ENCODE measurements around the gene FBXL7.
"Not testable (repeated sequence)": the region's sequence is repeated elsewhere in the genome, so short reads cannot be mapped to it uniquely, and the experiment has no call there.

Gene FBXL7

DNA sequence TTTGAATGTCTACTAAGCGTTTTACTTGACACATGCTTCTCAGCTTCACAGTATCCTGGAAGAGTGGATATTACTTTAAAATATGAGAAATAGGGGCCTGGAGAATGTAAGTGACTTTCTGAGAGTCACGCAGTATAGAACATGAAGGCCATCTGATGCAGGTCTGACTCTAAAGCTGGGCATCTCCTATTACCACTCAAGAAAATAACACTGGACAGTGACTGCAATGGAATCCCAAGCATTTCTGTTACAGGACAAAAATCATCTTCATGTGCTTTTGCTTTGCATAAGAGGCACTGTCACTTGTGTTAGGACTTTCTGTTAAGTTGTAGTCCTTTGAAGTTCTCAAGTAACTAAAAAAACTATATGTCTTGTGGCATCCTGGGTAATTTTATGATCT, 335.5 kb downstream of the FBXL7 start:
- no peak for DNase-seq

DNA sequence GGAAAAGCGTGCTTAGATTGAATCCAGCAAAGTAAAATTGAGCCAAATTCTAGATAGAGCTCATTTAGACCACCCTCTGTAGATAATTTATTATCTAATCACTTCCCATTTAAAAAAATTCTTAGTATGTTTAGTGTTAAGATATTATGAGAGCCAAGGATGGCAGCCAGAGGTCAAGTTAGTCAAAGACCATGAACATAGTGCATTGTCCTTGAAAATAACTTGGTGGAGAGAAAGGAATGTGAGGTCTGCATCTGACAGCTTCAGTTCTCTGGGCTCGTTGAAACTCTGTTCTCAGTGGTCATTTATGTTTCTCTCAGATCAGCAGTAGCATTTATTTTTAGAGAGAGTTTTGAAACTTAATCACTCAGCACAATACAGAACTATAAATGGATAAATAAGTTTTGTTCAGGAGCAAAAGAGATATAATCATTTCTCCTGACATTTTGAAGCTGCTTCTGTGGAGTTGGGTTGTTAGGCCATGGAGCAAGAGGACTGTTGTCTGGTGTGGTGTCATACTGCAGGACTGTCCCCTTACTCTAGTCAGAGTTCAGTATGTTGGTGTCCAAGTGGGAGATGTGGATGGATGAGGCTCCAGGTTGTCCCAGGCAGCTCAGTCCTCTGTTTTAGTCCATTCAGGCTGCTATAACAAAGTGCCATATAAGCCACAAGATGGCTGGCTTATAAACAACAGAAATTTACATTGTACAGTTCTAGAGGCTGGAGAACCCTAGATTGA, 337.7 kb downstream of the FBXL7 start:
- no peak for DNase-seq

DNA sequence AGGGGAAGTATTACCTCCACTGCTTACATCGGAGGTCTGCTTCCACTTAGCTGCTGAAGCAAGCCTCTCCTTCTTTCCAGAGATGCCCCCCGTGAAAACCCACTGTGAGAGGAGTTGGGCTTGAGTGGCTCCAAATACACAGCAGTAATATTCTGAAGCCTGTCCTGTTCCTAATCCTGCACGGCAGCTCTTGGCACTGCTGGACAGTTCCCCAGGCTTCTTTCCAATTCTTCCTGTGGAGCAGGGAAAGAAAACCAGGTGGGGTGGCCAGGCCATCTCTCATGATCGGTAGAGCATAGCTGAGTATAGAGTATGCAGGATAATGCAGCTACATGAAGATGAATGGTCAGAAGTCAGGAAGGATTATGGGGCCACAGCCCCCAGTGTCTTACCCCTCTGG, 344.3 kb downstream of the FBXL7 start:
- no peak for DNase-seq

DNA sequence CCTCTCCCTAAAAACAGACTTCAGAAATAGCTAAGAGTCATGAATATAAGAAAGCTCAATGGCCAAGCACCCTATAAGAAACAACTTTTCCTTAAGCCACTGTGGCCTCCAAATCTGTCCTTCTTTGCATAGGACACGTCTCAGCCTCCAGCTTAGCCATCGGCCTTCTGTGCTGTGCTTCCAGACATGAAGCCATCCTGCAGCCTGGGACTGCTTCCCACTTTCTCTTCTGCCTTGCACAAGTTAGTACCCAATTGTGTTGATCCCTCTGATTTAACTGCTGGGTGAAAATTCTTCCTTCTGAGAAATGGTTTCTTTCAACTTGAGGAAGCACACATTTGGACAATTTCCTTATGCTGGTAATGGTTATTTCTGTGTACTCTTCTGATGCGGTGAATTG, 344.9 kb downstream of the FBXL7 start:
- no peak for DNase-seq

DNA sequence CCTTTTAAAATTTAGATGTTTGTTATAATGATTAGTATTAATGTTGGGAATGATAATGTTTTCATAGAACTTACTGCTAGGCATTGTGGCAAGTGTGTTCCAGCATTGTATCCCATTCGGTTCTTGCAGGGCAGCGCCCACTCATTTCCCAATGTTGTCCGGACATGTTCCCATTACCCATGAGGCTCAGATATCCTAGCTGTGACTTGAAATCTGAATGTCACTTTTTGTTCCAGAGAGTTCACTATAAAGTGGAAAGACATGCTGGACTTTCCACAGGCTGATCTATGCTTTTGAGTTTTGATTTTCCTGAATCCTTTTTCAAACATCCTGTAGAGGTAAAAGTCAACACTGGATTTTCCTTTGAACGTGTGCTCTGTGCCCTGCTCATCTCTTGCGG, 350.6 kb downstream of the FBXL7 start:
- no peak for DNase-seq

DNA sequence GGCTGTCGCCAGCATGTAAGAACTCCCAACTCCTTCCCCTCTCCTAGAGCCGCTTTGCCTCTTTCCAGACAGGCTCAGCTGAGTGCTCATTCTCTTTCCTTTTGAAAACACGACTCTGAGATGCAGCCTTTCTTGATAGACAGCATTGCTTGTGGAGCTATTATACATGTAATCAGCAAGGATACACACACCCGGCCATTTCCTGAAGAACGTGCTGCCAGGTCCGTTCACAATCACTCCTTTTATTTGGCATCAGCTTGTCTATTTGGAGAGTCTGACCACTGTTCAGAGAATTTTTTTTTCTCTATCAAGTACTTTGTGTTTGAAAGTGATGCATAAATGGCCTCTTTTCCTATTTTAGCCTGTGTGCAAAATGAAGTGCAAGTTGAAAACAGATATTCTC, 351.0 kb downstream of the FBXL7 start:
- no peak for DNase-seq

DNA sequence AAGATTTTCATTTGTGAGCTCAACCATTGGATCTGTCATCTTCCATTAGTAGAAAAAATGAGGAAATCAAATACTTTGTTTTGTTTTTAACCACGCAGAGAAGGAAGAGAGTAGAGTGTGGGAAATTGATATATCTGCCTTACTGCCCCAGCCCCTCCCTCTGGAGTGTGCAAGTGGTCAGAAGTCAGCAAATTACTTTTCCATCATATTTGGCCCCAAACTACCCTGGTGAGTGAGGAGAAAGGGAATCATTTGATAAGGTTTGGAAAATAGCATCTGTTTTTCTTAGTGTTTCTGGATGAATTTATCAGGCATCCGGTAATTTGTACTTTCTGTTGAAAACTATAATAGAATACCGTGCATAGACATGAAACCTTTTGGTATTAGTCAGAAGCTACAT, 352.2 kb downstream of the FBXL7 start:
- no peak for DNase-seq

DNA sequence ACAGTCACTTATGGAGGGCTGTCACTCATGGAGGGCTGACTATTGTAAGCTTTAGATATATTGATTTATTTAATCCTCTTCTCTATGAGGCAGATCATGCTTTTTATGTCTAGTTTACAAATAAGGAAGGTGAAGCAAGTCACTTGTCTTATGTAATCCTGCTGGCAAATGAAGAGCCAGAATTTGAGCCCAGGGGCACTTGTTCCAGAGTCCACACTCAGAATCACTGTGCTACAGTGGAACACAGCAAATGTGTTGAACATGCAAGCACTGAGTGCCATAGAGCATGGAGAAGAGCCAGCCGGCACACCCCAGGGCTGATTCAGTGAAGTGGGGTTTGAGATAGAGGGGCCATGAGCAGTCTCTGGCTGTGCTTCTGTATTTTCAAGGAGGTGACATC, 353.0 kb downstream of the FBXL7 start:
- DNase-seq = no peak

DNA sequence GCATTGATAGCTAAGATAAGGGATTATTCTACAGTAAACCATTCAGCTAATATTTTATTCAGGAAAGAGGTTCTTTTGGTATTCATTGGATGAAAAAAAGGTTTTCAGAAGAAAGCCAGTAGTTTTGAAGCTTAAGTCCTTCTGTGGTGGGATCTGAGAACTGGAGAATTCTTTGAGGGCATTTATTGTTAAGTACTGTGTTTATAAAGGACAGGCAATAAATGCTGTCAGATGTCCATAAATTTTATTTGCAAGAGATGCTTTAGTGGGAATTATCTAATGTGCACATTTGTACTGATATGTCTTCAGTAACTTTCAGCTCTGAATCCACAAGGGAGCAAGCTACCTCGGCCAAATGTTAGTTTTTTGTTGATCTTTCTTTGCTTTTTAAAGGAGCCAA, 358.3 kb downstream of the FBXL7 start:
- DNase-seq = no peak

DNA sequence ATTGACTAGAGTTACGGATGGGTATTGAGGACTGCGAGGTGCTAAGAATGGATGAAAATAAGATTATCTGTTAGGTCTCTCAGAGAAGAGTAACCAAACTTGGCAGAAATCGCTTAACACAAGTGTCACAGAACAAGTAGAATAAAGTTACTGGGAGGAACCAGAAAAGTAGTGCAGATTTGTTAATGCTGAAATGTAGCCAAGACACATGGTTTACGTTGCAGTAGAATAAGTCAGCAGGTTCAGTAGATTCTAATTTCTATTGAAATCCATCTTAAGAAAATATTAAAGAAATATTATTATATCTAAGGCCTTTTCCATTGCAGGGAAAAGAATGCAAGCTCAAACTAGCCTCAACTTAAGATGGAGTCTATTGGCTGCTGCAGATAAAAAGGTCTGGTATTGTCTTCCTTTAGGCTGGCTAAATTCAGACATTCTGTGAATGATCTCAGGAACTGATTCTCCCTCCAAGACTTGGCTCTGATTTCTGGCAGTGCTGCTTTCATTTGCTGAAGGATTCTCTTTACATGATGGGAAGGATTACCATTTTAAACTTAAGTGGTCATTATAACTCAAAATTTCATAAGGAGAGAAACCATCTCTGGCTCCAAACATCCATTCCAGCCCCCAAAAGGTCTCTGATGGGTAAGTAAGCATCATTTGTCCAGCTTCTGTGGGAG, 364.7 kb downstream of the FBXL7 start:
- no peak for DNase-seq

DNA sequence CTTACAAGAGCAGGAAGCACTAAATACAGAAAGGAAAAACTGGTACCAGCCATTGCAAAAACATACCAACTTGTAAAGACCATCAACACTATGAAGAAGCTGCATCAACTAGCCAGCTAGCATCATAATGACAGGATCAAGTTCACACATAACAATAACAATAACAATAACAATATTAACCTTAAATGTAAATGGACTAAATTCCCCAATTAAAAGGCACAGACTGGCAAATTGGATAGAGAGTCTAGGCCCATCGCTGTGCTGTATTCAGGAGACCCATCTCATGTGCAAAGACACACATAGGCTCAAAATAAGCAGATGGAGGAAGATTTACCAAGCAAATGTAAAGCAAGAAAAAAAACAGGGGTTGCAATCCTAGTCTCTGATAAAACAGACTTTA, 372.3 kb downstream of the FBXL7 start:
- DNase-seq = not testable (repeated sequence)

DNA sequence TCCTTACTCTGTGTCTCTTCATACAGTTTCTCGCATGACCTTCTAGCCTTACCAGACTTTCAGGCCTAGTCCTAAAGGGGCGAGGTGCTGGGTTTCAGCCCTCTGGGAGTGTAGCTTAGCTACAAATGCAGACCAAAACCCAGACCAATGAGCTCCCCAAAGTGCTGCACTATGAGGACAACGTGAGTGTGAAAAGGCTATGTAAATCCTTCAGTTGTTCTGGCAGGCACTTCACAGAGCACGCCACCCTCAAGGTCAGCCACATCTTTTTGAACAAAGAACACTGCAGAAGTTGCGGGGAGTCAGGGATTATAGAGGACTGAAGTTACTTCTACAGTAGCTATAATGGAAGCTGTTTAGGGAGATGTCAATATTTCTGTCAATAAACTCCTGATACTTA, 377.9 kb downstream of the FBXL7 start:
- DNase-seq = no peak

DNA sequence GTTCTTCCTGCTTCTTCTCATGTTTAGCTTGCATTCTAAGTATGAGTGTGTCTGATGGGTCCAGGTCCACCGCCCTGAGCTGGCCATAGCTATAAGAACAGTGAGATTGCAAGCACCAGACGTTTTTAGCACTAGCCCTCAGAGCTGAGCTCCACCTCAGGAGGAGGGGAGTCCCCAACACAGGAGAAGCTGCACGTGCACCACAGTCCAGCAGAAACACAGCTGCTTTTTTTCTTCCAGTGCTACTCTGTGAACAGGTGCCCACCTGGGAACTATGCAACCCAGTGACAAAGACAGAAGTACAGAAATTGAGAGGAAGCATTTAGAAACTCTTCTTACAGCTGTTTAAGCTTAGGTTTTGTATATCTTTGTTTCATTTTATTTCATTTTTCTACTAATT, 380.2 kb downstream of the FBXL7 start:
- DNase-seq = no peak

DNA sequence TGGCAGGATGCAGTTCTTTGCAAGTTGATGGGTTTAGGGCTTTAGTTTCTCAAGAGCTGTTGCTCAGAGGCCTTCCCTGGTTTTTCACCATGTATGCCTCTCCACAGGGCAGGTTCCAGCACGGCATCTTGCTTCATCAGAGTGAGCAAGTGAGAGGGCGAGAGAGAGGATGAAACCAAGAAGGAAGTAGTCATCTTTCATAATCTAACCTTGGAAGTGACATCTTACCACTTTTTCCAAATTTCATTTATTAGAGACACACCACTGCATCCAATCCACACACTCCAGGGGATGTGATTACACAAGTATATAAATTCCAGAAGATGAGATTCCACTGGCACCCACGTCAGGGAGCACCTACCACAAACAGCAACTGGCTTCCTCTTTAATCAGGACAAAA, 385.2 kb downstream of the FBXL7 start:
- no peak for DNase-seq

DNA sequence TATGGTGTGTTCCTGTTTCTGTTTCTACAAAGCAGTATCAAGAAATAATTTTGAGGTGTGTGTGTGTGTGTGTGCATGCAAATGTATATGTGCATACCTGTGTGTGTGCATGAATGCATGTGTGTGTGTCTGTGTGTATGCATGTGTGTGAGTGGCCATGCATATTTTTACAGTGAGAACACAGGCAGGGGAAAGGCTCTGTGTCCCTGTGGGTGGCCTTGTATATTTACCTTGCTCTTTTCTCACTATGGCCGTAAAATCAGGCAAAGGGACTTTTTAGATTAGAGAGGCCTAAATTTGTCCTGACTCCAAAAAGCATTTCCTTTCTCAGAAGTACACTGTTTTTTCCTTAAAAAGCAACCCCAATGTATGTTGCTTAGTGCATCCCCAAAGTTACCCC, 386.2 kb downstream of the FBXL7 start:
- no peak for DNase-seq

DNA sequence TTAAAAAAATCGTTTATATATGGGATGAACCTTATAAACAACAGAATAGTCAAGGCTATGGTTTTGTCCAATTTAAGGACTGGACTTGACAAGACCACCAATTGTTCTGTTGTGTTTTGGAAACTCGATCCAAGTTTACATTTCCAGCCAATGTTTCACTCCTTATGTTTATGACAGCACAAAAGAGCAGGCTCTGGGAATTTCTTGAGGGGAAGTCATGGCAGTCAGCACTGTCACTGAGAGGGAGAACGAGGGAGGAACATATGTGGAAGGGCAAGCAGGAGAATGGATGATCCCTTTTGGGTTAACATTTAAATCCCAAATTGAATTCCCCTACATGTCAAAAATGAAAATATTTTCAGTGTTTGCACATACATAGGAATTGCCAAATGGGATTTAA, 387.1 kb downstream of the FBXL7 start:
- no peak for DNase-seq

DNA sequence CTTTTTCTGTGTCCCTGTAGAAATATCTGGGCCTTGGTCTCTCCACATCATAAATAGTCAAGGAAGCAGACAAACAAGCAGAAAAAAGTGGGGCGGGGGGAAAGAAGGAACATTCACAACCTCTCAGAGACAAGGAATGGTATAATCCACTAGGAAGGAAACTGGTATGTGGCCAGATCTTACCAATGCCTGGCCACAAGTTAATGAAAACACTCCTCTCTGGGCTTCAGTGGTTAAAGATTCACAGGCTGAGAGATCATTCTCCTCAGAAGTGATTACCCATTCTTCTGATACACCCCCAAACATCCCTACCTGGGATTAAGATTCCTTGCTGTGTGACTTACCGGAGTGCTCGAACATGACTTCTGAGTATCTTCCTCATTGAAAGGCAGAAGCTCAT, 389.0 kb downstream of the FBXL7 start:
- DNase-seq = no peak

DNA sequence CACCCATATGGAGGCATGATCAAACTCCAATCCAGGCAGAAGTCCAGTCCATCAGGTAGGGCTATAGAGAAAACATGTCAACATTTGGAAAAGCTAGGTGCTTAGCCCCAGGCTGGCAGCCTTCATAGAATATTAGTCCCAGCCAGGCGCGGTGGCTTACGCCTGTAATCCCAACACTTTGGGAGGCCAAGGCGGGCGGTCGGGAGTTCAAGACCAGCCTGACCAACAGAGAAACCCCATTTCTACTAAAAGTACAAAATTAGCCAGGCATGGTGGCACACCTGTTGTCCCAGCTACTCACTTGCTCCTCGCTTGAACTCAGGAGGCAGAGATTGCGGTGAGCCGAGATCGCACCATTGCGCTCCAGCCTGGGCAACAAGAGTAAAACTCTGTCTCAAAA, 393.9 kb downstream of the FBXL7 start:
- no peak for DNase-seq

DNA sequence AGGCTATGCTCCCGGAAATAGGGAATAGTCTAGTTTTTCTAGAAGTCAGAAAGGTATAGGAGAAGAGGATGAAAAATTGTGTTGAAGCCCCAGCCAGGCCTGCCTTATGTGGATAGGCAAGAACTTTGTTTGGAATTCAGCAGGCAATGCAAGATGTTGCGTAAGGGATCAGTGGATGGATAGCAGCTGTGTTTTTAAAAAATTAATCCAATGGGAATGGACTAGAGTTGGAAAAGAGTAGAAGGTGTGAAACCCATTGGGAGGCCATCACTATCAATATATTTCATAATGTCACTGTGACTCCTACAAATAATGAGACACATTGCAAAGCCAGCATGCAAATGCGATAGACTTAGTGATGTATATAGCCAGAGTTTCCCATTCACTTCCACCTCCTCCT, 397.7 kb downstream of the FBXL7 start:
- no peak for DNase-seq

DNA sequence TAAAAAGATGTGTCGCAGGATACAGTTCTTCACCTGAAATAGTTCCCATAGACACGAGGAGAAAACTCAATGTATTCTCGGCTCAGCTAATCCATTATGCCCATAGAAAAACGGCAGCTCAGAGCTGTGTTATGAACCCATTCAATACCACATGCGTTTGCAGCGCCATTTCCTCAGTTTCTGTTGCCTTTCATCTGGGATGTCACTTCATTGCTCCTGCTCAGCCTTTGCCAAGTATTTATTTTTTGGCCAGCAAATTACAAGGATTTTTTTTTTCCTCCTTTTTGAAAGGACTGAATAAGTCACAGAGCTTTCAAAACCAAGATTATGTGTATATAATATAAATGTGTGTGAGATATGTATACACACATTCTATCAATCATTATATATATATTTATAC, 398.7 kb downstream of the FBXL7 start:
- no peak for DNase-seq

DNA sequence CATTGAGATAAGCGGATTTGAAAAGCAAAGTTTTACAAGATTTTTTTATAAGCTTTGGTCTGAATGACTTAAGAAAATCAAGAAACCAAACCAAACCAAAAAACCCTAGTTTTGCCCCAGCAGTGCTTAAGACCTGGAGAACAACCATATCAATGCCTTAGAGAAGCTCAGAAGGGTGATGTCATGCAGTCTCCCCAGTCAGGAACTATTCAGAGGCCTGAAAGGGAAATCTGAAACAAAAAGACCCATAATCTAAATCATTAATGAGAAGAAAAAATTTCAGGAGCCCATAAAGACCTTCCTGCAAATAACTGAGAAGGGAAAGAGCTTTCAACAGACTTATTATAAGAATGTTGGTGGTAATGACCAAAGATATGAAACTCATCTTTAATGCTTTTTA, 399.5 kb downstream of the FBXL7 start:
- no peak for DNase-seq

DNA sequence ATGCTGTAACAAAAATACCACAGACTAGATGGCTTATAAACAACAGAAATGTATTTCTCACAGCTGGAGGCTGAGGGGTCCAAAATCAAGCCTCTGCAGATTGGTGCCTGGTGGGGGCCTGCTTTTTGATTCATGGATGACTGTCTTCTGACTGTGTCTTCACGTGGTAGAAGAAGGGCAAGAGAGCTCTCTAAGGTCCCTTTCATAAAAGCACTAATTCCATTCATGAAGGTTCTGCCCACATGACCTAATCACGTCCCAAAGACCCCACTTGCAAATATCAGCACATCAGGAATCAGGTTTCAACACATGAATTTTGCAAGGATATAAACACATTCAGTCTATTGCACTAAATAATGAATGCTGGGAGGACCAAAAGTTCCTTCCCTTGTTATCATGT, 401.2 kb downstream of the FBXL7 start:
- no peak for DNase-seq

DNA sequence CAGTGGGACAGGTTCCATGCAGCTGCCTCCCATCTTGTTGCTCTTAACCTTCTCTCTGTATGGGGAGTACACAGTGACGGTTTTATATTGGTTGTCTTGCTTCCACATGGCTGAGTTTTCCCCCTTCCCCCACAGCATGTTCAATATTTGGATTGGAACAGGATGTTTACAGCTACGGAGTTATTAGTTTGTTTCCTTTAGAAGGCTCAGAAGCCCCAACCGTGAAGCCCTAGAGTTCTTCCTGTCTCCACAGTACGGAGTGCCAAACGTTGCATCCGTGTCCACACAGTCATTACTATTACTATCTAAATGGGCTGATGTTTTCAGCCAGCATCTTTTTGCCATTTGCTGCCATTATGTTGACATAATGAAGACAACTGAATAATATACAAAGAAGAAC, 402.1 kb downstream of the FBXL7 start:
- DNase-seq = no peak

DNA sequence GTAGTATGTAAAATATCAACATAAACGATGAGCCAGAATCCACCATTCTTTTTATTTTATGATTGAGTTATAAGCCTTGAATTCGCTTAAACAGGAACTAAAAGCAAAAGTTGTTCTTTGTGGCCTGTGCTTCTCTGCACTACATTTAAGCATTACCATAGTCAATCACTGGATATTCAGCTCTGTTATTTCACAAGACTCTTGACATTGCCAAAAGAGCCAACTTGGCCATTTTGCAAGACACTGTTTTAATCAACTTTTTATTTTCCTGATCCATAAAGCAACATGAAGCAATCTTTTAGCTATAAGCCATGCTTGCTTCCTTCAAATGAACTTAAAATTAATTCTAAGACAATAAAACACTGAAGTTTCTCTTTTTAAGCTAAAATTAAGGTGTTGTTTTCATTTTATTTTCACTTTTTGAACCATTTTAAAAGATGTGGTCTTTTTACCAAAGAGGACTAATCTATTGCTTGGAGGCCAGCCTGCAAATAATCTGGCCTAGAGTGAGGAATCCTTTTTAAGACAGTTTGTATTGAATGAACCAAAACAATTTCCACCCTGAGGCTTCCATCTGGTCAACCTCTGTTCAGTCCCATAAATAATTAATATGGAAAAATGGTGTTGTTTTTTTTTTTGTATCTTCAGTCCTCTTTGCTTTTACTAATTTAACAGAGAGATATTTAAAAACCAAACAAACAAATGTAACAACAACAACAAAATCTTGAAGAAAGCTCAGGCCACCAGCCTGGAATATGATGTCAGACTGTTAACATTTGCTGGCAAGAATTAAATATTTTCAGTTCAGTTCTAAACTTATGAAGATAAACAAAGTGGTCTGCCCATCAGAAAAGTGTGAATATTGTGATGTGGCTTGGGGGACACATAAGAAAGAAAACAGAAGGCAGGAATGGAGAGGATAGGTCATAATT, 405.2 kb downstream of the FBXL7 start:
- DNase-seq = no peak
